HepG2 (cell line): Measurements from ENCODE around the gene TMEM53. TPM values are rescaled to one million over a fixed set of nuclear protein-coding genes. Genes with fewer than 3 reads are reported as not detected.

ENCODE experiments used
- ADNP ChIP-seq: sonication (generic); formaldehyde crosslinking; IDR thresholded peaks from 2 replicates; pipeline ENCODE4 v1.4.0; 2020; ENCODE audit warnings: missing genetic modification reagents
- ARHGAP35 ChIP-seq: sonication (generic); formaldehyde crosslinking; IDR thresholded peaks from 2 replicates; pipeline ENCODE4 v1.9.0; 2022; ENCODE audit warnings: mild to moderate bottlenecking, inconsistent platforms, moderate library complexity, missing genetic modification reagents, borderline replicate concordance
- BCL6 ChIP-seq: IDR thresholded peaks from 2 replicates; pipeline ENCODE4 v1.6.1; 2016; ENCODE audit warnings: missing genetic modification reagents, missing compliant biosample characterization
- KLF9 ChIP-seq: IDR thresholded peaks from 2 replicates; pipeline ENCODE4 v1.6.1; 2016; ENCODE audit warnings: low read depth
- NCOR1 ChIP-seq: fragments of 200-600 bp; sonication (generic); IDR thresholded peaks from 2 replicates; pipeline ENCODE4 v1.7.0; 2017; ENCODE audit warnings: antibody characterized with exemption, low read length, borderline replicate concordance
- PAWR ChIP-seq: sonication (generic); formaldehyde crosslinking; IDR thresholded peaks from 2 replicates; pipeline ENCODE4 v1.4.0; 2020; ENCODE audit warnings: missing genetic modification reagents, mild to moderate bottlenecking, borderline replicate concordance
- PBX2 ChIP-seq: IDR thresholded peaks from 2 replicates; pipeline ENCODE4 v1.6.1; 2016; ENCODE audit warnings: control low read depth
- RELA ChIP-seq: sonication (generic); formaldehyde crosslinking; IDR thresholded peaks from 2 replicates; pipeline ENCODE4 v1.4.0; 2020; ENCODE audit warnings: missing genetic modification reagents
- ZBTB40 ChIP-seq, 2 experiments: fragments of 450-650 bp in 1 of 2; sonication (generic) in 1 of 2; formaldehyde crosslinking in 1 of 2; IDR thresholded peaks; 2 replicates each; pipeline versions ENCODE4 v1.6.1 to v1.8.0; 2016 to 2022; ENCODE audit warnings: antibody characterized with exemption in 1 of 2, mild to moderate bottlenecking in 1 of 2, missing genetic modification reagents in 1 of 2
- ZMAT3 ChIP-seq: sonication (generic); formaldehyde crosslinking; conservative IDR thresholded peaks from 2 replicates; pipeline ENCODE4 v1.7.0; 2021; ENCODE audit warnings: missing genetic modification reagents
- ZSCAN31 ChIP-seq: sonication (generic); formaldehyde crosslinking; IDR thresholded peaks from 2 replicates; pipeline ENCODE4 v1.5.0; 2020; ENCODE audit warnings: low read depth, mild to moderate bottlenecking, missing genetic modification reagents
- polyA plus RNA-seq, 8 experiments: library from polyadenylated mRNA; depleted of rRNA in 3 of 8; stranded (reverse) in 7 of 8; unstranded in 1 of 8; fragments of >200 nt; fragmentation: Illumina TruSeq in 4 of 8; extraction: Trizol in 4 of 8; gene quantifications; 2 replicates each; pipeline versions ENCODE4 v1.2.1 to v1.2.3, GENCODE V29; 2011 to 2016; ENCODE audit warnings: low read depth in 4 of 8, missing spikeins in 1 of 8, mixed read lengths in 1 of 8; ENCODE audit not compliant: insufficient read depth in 1 of 8
- total RNA-seq, 5 experiments: library from RNA; depleted of rRNA; stranded (reverse); fragments of >200 nt; fragmentation: Illumina TruSeq; extraction: Trizol; gene quantifications; 2 replicates each; pipeline ENCODE4 v1.2.3, GENCODE V29; 2016; ENCODE audit warnings: low read depth in 1 of 5
- TF ChIP-seq, protein P1 (sequence below): sonication (generic); formaldehyde crosslinking; IDR thresholded peaks from 2 replicates; pipeline ENCODE4 v1.4.0; 2020; ENCODE audit warnings: missing genetic modification reagents
- TF ChIP-seq, protein P2 (sequence below): sonication (generic); formaldehyde crosslinking; IDR thresholded peaks from 2 replicates; pipeline ENCODE4 v1.8.0; 2023; ENCODE audit warnings: mild to moderate bottlenecking, missing genetic modification reagents

The TMEM53 gene
- total and polyA plus RNA-seq, 2 of the 13 experiments (the other 11 are each of a cell fraction or from before 2014, with no cell fraction given): 12.6 to 20.2 TPM

DNA sequence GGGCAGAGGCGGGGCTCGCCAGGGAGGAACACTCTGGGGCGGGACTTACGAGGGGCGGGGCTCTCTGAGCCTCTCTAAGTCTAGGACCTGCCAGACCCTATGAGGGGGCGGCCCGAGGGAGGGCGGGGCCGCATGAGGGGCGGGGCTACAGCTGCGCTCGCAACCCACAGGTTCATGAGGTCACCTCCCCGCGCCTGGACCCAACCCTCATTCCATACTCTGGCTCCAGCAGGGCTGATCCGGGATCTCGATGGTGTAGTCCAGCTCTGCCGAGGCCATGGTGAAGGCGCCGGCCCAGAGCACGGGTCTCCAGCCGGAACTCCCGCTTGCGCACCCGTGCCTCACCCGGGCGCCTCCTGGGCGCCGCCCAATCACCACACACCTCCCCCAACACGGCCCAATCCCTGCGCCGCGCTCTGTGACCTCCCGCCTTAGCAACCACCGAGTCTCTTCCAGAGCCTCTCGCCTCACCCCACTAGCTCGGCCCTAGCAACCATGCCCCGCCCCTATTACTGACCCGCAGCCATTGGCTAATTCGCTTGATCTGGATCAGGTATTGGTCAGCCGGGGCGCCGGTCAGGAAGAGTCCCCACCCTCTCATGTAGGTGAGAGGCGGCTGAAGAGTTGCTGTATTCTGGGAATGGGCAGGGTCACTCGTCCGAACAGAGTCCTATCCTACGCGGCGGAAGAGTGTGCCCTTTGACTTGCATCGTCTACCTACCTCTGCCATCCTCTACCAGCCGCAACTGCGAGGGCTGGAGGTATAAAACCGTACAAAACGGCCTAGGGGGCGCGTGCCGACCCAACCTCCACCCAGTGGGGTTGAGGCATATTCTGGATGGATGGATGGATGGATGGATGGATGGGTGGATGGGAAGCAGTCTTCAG, at the start of gene TMEM53, which contains the start of gene ARMH1 (continued):
- TF ChIP-seq ZBTB40 (IDR thresholded peaks at IDR 0.05) (no peak), ZBTB40 (CRISPR knock-in tag; IDR thresholded peaks at IDR 0.05) (no peak), PBX2 (CRISPR knock-in tag) (peak; percentile 98), ARHGAP35 (CRISPR knock-in tag) (no peak), KLF9 (CRISPR knock-in tag) (no peak), NCOR1 (peak; percentile 69; the same call in 1 of the 2 replicates), RELA (no peak), BCL6 (CRISPR knock-in tag) (no peak), ZSCAN31 (CRISPR knock-in tag) (peak; percentile 38; the same call in 1 of the 2 replicates), ZMAT3 (CRISPR knock-in tag) (no peak), ADNP (CRISPR knock-in tag) (no peak), PAWR (CRISPR knock-in tag) (0 out of 2 replicates have a peak, but pooled peaks have one; percentile 12)
- TF ChIP-seq, protein P1, sequence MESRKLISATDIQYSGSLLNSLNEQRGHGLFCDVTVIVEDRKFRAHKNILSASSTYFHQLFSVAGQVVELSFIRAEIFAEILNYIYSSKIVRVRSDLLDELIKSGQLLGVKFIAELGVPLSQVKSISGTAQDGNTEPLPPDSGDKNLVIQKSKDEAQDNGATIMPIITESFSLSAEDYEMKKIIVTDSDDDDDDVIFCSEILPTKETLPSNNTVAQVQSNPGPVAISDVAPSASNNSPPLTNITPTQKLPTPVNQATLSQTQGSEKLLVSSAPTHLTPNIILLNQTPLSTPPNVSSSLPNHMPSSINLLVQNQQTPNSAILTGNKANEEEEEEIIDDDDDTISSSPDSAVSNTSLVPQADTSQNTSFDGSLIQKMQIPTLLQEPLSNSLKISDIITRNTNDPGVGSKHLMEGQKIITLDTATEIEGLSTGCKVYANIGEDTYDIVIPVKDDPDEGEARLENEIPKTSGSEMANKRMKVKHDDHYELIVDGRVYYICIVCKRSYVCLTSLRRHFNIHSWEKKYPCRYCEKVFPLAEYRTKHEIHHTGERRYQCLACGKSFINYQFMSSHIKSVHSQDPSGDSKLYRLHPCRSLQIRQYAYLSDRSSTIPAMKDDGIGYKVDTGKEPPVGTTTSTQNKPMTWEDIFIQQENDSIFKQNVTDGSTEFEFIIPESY: no peak
- TF ChIP-seq, protein P2, sequence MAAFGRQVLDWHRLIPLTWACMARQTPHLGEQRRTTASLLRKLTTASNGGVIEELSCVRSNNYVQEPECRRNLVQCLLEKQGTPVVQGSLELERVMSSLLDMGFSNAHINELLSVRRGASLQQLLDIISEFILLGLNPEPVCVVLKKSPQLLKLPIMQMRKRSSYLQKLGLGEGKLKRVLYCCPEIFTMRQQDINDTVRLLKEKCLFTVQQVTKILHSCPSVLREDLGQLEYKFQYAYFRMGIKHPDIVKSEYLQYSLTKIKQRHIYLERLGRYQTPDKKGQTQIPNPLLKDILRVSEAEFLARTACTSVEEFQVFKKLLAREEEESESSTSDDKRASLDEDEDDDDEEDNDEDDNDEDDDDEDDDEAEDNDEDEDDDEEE (CRISPR knock-in tag): 0 out of 2 replicates have a peak, but pooled peaks have one; percentile 70
